C1 segment of cervical spinal cord (tissue), 14 donors: ENCODE measurements around the gene THAP9.
"Not testable (repeated sequence)": the region's sequence is repeated elsewhere in the genome, so short reads cannot be mapped to it uniquely, and the experiment has no call there.

Experiments
- DNase-seq, 14 donors: peaks; one replicate each; lab custom pipeline; 2025; lab: John Stamatoyannopoulos, UW

The THAP9 gene

DNA sequence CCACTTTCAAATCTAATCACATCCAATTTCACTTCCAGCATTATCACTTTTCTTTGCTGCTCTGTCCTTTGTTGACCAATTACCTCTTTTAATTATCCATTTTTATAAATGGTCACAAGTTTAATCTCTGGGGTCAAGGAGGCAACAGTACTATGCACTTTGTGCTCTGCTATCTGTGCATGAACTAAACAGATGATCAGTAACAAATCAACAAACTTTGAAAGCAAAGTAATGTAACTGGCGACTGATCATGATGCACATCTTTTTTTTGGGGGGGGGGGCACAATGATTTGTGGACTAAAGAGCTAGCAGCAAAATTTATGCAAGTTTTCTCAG is 8.1 kb upstream of the THAP9 start:
- DNase-seq, result no peak

DNA sequence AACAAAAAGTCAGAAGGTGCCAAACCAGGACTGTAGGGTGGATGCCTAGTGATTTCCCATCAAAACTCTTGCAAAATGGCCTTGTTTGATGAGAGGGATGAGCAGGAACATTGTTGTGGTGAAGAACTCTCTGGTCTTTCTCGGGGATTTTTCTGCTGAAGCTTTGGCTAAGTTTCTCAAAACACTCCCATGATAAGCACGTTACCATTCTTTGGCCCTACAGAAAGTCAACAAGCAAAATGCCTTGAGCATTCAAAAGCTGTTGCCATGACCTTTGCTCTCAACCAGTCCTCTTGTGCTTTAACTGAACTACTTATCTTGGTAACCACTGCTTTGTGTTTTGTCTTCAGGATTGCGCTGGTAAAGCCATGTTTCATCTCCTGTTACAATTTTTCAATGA is 6.6 kb upstream of the THAP9 start:
- DNase-seq, result no peak

DNA sequence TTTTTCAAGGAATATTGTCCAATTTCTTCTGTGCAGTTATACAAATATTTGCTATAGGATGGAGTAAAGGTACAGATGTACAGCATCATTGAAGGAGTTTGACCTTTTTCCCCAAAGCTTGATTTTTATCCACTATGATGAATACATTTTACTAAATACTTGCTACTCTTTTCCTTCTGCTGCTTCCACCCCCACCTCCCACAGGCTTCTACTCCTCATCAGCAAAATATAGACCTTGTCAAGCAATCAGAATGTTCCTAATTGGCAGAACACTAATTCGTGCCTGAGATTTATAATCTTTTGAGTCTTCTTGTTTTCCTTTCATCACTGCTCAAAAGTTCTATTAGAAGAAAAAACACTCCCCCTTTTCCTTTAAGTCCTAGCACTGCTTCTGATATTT is 3.8 kb upstream of the THAP9 start:
- no peak for DNase-seq

DNA sequence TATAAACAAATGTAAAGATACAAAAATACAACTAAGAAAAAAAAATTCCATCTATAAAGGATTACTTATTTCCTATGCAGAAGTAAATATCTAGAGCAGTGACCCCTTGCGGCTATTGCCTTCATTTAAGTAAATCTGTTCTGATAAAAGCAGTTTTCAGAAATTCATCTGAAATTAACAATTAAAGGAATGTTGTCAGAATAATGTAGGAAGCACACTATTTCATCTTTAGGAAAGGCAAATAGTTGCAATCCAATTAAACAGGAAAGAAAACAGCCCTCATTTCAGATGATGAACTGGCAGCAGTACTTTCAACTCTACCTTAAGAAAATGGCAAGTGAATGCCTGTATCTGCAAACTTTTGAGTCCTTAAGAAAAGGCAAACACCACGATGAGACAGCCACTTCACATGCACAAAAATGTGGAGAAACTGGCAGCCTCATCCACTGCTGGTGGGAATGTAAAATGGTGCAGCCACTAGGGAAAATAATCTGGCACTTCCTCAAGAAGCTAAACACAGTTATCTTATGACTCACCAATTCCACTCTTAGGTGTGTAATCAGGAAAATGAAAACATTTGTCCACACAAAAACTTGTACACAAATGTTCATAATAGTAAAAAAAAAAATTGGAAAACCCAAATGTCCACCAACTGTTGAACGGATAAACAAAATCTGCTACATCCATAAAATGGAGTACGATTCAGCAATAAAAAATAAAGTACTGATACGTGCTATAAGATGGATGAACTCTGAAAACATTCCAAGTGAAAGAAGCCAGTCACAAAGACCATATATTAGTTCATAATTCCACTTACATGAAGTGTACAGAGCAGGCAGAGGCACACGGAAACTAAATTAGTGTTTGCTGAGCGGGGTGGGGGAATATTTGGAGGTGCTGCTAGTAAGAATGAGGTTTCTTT is 2.0 kb upstream of the THAP9 start:
- DNase-seq, result no peak

DNA sequence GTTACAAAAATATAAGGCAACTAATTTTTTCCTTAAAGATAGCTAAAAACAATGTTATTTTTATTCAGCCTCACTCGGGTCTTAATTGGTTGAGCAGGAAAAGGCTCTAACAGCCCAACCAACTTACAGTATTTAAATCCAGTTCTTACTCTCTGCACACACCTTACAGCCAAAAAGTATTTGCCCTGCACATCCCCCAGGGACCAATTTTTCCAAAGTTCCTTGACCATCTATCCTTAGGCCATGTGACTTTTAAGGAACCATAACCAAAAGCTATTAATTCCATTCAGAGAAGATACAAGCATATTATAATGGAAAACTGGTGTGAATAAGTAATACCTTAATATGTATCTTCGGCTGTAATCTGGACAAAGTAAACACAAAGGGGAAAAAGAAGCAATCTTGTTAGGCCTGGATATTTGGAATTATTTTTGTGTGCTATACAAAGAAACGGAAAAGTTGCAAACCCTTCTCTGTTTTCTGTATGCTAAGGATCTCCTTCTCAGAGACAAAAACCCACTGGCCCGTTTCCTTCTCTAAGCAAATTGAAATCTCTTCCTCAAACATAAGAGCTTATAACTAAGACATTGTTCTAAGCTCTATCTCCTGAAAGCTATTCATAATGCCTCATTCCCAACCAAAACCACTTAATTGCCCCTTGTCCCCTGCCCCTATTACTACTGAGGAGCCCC is 1.0 kb upstream of the THAP9 start:
- DNase-seq, result no peak

DNA sequence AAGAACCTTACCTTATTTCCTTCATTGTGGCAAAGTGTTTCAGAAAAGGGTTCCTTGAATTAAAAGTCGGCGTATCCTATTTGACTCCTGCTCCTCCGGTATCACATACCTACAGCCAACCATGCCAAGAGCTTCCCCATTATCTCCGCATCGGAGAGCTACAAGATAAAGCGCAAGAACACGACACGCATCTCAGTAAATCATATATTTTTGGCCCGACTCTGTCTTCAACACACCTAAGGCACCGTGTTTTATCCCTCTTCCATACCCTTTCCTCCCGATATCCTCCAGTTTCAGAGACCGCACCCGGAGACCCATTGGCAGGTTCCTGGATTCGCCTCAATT is 497 bp upstream of the THAP9 start:
- DNase-seq, result no peak

DNA sequence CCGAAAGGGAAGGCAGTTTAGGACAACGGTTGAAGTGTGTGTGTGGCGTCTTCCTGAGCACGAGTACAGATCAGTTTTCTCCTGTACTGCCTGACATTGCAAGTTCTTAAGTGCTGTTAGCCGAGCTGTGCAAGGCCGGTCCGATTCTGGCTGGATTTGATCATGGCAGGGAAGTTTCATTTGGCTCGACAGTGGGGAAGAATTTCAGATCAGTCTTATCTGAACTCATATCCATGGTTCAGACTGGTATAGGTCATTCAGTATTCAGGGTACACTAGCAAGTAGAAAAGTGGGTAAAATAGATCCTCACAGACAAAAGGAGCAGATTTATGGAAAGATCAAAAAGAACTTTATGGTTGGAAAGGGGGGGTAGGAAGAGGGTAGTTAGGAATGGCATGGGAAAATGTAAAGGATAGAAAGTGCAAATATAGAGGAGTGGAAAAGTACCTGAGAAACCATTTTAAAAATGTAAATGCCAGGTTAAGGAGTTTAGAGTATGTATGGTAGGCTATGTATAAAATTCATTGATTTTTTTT is 716 bp downstream of the THAP9 start:
- peak in 1 of 14 donors; percentile 38 for DNase-seq

DNA sequence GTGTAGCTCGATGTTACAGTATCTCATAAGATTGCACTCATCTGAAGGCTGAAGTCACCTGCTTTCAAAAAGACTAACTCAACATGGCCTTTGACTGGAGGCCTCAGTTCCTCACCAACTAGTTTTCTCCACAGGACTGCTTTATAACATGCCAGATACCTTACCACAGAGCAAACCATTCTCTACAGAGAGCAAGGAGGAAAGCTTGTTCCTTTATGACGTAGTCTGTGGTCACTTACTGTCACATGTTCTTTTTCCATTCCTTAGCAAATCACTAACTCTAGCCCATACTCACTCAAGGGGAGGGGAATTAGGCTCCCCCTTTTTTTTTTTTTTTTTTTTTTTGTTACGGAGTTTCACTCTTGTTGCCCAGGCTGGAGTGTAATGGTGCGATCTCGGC is 3.2 kb downstream of the THAP9 start:
- no peak for DNase-seq

DNA sequence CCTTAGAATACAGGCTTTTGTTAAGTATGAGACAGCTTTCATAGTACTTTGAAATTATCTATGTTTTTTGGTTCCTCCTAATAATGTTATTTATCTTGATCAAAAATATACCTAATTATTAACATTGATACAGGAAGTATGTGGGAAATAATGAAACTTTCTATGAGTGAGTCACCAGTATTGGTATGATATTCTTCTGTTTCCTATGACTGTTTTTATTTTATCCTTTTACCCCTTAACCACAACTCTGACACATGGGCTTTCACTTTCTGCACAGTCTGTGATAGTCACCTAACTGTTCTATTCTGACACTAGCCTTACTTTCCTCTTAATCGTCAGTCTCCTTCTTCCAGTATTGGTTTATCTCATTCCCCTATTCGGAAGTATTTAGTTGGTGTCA is 4.7 kb downstream of the THAP9 start:
- no peak for DNase-seq

DNA sequence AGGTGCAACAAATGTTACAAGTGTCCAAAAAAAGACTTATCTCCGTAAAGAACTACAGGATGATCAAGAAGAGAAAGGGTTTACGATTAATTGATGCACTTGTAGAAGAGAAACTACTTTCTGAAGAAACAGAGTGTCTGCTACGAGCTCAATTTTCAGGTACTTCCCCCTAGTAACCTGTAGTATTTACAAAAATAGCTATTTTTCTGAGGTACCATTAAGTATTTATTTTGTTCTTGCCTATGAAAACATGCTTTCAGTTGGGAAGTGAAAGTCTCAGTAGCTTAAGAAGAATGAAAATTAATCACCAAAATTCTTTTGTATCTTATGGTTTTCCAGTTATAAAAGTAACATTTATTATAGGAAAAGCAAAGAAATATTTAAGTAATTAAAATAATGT is 5.9 kb downstream of the THAP9 start:
- no peak for DNase-seq

DNA sequence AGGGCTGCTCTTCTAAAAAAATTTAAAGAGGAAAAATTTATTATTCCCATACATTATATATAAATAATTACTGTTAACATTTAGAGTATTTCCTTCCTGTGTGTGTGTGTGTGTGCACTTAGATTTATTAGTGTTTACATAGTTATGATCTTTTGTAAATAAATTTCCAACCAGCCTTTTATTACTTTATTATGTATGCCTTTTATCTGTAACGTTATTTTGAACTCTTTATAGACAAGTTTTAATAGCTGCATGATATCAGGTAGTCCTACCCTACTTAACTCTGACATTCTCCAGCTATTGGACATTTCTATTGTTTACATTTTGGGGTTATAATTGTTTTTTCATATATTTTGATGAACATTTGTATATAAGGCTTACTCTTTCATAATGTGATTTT is 8.8 kb downstream of the THAP9 start:
- DNase-seq, result no peak

DNA sequence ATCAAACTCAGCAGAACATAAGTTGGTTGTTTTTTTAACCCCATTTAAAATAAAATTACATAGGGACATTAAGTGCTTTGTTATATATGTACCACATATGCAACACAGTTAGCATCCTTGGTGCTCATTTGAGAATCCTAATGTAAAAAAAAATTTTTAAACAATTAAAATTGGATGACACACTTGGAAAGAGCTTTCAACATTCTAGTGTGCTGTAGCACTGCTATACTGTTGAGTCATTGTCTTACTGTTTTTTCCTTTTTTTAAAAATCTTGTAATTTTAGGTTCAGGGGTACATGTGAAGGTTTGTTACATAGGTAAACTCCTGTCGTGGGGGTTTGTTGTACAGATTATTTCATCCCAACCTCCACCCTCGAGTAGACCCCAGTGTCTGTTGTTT is 12.8 kb downstream of the THAP9 start:
- DNase-seq, result no peak

DNA sequence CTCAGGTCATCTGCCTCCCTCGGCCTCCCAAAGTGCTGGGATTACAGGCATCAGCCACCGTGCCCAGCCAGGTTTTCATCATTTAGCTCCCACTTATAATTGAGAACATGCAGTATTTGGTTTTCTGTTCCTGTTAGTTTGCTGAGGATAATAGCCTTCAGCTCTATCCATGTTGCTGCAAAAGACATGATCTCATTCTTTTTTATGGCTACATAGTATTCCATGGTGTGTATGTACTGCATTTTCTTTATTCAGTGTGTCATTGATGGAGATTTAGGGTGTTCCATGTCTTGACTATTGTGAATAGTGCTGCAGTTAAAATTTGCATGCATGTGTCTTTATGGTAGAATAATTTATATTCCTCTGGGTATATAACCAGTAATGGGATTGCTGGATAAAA is 13.4 kb downstream of the THAP9 start:
- not testable (repeated sequence) for DNase-seq

DNA sequence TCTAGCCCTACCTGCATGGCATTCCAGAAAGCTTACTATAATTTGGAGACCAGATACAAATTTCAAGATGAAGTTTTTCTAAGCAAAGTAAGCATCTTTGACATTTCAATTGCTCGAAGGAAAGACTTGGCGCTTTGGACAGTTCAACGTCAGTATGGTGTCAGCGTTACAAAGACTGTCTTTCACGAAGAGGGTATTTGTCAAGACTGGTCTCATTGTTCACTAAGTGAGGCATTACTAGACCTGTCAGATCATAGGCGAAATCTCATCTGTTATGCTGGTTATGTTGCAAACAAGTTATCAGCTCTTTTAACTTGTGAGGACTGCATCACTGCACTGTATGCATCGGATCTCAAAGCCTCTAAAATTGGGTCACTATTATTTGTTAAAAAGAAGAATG is 17.6 kb downstream of the THAP9 start:
- peak in 1 of 14 donors; percentile 28 for DNase-seq

DNA sequence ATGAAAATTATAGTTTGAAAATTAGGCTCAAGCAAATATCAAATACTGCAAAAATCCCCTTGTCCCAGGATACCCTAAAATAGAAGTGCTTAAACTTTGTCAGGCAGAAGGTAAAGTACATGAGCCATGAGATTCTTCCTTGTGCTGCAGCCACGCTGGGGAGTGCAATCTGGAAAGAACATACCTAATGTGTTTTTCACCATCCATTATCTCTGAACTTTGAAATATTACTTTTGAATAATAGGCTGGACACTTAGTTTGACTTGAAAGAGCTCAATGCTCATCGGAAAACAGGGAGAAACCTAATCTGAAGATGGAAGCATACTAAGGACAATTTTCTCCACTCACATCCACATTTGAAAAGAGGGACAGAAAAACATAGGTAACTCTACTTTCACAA is 18.9 kb downstream of the THAP9 start:
- no peak for DNase-seq

DNA sequence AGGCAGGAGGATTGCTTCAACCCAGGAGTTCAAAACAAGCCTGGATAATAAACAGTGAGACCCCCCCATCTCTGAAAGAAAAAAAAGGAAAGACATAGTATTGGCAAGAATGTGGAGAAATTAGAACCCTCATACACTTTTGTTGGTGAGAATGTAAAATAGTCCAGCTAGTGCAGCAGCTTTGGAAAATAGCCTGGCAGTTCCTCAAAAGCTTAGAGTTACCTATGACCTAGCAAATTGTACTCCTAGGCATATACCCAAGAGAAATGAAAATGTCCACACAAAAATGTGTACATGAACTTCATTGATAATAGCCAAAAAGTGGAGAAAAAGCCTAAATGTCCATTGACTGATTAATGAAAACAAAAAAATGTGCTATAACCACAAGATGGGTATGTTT is 21.3 kb downstream of the THAP9 start:
- DNase-seq, result no peak

DNA sequence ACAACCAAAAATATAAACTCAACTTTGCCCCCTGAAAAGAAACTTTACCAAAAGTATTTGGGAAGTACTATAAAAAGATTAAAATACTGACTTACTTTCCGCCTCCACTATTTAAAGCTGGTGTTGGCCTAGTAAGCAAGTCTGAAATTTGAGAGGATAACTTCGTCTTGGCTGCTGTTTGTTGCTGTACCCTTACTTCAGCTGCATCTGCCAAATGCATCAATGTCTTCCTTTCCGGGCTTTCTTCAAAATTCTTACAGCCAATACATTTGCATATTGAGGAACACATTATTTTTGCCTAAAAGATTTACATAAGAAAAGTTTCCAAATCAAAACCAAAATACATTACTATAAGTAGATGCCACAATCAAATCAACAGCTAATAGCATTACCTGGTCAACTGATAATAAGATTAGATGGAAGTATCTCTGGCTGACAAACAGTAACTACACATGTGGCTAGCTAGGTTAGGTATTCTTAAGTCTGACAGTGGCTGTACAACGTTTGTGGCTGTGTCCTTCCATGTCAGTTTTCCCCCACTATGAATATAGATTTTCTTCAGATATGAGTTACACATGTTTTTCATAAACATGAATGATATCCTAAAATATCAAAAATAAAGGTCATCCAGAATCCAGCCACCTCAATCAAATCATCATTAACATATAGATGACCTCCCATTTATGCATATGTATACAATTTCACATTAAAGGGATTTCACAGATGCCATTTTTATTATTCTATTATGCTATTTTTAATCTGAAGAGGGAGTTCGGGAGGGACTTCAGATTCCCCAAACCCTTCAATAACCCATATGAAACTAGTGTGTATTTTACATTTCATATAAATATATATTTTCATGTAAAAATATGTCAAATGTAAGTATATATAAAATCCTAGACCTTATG is 30.6 kb downstream of the THAP9 start:
- no peak for DNase-seq

DNA sequence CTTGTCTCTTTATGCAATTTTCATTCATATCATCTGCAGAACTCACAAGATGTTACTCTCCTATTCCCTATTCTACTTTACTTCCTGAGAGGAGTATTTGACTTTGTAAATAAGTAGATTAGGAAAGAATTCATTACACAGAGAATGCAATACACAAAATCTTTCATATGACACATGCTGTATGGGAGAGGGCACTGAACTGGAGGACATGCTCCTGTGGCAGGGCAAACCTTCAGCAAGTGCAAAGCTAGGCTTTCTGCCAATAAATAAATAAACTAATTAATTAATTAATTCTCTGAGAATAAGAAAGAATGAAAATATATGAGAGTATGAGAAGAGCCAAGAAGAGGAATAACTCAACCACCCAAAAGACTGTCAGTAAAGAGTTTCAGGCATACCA is 33.9 kb downstream of the THAP9 start:
- no peak for DNase-seq

DNA sequence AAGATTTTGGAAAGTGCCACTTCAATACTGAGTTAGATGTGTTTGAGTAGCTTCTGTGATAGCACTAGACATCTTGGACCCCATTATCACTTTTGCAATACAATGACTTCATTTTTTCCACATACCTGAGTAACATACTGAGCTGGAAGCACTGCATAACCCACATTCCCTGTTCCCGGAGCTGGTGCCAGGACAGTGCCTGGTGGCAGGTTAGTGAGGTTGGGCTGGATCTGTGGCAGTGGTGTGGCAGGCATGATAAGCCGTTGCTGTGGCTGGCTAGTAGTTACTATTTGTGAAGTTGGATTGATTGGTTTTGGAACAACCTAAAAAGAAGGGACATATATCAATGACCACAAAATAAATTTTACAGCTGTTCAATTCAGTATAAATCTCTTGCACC is 38.9 kb downstream of the THAP9 start:
- no peak for DNase-seq

DNA sequence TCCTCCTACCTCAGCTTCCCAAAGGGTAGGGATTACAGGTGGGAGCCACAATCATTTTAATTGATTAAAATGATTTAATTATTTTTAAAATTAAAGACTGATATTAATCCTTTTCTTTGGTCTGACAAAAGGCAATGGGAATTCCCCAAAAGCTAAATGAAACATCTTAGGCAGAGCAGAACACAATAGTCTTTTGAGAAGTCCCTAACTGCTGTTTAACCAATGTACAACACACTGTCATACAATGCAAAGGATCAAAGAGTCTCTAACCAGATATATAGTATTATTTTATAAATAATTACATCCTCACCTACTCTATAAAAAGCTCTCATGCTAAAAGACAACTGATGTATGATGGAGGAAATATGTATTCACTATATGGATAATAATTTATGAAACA is 47.0 kb downstream of the THAP9 start:
- DNase-seq, result no peak

DNA sequence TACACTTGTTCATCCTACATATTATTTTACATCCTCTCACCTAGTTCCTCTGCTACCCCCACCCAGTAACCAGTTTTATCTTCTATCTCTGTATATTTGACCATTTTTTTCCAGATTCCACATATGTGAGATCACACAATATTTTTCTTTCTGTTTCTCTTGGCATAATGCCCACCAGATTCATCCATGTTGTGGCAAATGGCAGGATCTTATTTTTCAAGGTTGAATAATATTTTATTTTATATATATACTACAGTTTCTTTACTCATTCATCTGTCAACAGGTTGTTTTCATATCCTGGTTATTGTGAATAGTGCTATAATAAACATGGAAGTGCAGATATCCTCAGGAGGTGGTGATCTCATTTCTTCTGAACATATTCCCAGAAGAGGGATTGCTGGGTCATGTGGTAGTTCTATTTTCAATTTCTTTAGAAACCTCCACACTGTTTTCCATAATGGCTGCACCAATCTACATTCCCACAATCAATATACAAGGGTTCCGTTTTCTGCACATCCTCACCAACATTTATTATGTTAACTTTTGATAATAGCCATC is 48.2 kb downstream of the THAP9 start:
- no peak for DNase-seq

DNA sequence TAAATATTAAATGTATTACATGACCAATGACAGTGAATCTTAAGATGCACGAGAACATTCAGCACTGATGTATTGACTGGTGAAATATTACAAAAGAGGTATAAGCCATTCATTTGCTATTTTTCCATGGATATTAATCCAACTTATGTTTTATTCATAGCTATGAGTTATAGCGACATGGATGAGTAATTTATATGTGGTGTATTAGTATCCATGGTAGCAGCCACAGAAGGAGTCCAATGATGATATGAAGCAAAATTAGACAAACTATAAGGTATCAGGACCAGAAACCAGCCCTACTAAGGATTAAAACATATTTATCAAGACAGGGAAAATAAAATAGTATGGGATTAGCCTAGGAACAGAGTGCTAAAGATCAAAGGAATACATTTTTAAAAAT is 50.7 kb downstream of the THAP9 start:
- DNase-seq, result no peak
